DMS53 treated with DMSO at 0.1 percent for 48 hours (cell line): ENCODE results near the gene LCNL1.
A peak's percentile ranks its signal among the peaks of the same experiment; 100 is the strongest.

Source experiments
- DNase-seq: peaks from one replicate; lab custom pipeline; 2025; ENCODE audit not compliant: unreplicated experiment; lab: John Stamatoyannopoulos, UW

The LCNL1 gene

DNA sequence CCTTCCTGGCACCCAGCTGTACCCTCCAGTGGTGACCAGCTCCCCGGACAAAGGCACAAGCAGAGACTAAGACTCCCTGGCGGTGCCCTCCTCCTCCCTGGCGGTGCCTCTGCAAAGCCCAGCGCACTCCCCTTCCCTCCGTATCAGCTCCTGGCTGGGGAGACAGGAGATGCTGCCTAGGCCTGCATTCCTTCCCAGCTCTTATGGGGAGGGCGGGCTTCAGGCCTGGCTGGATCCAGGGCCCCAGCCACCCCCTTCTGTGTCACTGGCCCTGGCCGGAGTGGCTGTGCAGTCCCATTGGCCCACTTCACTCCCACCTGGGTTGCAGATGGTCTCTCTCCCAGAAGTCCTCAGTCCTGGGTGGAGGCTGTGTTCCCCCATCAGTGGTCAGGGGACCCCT is 24.3 kb upstream of the LCNL1 start:
- DNase-seq = no peak

DNA sequence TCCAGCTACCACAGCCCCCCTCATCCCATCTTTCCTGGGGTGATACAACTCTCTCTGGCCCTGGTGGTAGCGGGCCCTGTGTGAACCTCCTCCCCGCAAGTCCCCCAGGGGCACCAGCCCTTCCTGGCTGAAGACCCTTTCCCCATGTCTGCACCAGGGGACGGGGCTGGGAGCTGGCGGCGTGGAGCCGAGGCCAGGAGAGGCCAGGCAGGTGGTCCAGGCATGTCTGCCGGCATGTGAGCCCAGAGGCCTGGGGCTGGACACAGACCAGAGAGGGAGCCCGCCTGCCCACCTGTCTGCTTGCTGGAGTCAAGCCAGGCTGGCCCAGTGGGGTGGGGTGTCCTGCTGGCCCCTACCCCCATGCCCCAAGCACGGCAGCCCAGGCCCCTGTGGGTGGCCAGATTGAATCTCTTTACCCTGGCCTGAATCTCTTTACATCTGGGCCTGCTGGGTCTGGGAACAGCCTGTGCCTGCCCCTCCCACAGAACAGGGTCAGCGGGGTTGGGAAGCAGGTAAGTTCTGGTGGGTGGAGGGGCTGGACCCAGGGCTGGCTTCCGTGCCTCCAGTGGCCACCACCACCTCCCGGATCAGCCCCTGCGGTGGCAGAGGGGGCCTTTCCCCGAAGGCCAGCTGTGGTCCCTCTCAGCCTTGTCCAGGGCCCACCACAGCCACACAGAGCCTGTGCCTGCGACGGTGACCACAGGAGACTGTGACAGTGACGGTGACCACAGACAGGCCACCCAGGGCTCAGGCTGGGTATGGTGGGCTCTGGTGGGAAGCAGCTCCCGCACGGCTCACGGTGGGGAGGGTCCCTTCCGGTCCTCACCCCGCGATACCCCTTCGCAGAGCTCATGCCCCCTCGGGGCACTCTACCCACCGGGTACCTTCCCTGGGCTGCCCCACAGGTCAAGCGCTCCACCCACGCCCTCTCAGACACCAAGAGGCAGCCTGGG is 23.6 kb upstream of the LCNL1 start:
- DNase-seq = no peak

DNA sequence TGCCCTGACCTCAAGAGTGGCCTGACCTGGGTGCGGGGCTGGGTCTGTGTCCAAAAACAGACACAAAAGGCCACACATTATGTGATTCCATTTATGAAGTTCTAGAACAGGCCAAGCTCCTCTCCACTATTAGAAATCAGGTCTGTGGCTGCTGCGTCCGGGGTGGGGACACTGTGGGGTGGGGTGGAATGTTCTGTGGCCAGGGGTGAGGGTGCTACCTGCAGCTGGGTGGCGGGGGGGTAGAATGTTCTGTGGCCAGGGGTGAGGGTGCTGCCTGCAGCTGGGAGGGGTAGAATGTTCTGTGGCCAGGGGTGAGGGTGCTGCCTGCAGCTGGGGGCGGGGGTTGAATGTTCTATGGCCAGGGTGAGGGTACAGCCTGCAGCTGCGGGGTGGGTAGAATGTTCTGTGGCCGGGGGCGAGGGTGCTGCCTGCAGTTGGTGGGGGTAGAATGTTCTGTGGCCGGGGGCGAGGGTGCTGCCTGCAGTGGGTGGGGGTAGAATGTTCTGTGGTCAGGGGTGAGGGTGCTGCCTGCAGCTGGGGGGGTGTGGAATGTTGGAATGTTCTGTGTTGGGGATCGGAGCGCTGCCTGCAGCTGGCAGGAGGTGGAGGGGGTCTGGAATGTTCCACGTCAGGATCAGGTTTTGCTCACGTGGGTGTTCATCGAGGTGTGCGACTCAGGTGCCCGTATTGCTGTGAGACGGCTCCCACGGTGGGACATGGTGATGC is 22.4 kb upstream of the LCNL1 start:
- no peak for DNase-seq

DNA sequence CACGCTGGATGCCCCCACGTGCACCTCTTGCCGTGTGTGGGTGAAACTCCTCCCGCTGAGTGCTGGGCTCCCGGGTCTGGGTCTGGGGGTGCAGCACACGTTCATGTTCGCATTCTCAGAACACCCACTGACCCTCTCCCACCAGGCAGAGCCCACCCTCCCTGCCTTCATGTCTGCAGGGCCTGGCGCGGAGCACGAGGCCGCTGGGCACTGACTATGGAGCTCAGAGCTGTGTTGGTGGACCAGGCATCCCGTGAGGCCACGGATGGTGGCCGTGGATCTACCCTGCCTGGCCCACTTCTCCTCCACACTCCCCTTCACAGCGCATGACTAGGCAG is 21.9 kb upstream of the LCNL1 start:
- no peak for DNase-seq

DNA sequence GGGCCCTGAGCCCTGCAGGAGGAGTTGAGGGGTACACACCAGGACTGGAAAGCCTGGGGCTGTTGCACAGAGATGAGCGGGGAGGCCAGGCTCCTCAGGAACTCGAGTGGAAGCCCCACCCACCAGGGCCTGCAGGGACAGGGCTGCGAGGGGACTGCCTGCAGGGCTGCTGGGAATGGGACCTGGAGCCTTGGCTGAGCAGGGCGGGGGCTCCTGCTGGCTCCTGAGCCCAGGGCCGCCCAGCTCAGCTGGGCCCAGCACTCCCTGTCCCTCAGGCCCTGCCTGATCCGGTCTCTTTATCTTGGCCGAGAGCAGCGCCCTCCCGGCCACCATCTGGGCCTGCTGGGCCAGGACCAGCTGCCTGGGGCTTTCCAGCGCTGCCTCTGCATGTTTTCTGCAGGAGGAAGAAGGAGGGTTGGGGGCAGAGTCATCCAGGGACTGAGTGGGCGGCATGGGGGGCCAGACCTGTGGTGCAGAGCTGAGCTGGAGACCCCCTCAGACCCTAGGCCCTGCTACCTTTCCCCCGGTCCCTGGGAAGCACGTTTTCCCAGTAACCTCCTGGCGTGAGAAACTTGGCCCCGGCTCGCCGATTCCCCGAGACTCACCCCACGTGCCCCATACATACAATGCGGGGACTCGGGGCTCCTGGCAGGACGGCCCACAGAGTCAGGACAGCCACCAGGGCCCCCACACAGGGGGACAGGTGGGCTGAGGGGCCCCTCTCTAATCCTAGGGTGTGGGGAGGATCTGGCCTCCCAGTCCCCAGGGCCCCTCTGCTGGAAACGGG is 21.3 kb upstream of the LCNL1 start:
- no peak for DNase-seq

DNA sequence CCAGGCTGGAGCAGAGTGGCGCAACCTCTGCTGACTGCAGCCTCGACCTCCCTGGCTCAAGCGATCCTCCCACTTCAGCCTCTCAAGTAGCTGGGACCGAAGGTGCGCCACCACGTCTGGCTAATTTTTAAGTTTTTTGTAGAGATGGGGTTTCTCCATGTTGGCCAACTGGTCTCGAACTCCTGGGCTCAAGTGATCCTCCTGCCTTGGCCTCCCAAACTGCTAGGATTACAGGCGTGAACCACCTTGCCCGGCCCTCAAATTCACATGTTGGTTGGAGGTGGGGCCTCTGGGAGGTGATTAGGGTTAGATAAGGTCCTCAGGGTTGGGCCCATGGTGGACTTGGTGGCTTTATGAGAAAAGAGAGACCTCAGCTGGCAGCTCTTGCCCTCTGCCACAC is 20.6 kb upstream of the LCNL1 start:
- no peak for DNase-seq

DNA sequence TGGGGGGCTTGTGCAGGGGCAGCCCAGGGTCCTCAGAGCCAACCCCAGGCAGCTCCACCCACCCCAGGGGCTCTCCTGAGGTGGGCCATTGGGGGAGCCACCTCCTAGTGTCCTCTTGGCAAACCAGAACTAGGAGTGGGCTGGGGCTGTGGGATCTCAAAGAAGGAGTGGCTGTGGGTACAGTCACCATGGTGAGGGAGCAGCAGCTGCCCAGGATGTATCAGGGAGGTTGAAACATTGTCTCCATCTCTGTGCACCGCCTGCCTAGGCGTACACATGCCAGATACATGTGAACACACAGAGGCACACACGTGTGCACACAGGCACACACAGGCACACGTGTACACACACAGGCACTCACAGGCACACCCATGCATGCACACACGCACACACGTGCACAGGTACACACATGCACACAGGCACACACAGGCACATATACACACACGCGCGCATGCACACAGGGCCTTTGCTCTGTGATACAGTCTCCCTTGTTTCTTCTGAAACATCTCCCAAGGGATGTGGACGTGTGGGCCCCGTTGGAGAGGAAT is 20.0 kb upstream of the LCNL1 start:
- no peak for DNase-seq

DNA sequence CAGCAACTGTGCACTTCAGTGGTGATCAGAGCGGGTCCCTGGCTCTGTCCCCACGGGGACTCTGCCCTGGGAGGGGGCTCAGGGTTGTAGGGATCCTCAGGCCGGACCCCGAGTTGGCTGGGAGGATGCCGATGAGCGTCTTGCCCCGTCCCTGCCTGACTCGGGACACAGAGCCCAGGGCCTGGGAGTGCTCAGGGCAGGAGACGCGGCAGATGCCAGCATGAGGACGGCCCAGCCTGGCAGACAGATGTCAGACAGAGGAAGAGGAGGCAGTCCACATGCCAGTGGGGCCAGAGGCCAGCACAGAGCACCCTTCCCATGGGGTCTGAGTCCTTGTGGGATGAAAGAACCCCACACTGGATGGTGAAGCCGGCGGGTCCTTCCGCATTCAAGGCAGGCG is 19.5 kb upstream of the LCNL1 start:
- DNase-seq = no peak

DNA sequence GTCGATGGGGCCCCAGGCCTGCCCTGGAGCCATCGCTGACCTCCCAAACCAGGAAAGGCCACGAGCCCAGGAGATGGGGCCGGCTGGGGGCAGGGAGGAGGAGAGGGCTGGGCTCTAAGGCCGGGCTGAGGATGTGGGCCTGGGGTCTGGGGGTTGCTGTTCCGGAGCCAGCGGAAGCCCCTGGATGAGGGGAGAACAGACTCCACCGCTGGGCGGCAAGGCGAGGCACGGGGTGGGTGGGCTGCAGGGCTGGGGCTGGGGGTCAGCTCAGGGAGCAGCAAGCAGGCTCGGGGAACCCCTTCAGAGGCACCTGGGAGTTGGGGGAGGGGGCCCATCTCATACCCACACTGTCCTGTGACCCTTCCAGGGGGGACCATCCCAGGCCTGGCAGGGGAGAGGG is 19.0 kb upstream of the LCNL1 start:
- no peak for DNase-seq

DNA sequence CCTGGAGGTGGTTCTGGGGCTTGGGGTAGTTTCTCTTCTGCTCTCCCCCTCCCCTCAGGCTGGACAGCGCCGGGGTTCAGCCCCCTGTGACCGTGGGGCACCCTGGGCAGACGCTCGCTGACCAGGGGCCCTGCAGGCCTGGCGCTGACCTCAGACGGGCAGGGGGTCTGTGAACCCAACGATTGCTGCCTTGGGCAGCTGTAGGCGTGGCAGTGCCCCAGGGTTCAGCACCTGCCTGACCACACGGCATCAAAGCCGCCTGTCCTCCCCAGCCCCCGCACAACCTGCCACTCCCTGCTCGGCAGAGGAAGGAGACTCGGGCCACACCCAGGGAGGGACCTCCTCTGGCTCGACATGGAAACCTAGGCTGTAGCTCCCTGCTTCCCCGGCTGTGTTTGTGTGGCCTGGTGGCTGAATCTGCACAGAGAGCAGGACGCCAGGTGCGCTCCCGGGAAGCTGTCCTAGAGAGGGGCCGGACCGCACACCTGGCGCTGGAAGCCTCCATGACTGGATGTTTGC is 18.6 kb upstream of the LCNL1 start:
- DNase-seq = peak; percentile 52

DNA sequence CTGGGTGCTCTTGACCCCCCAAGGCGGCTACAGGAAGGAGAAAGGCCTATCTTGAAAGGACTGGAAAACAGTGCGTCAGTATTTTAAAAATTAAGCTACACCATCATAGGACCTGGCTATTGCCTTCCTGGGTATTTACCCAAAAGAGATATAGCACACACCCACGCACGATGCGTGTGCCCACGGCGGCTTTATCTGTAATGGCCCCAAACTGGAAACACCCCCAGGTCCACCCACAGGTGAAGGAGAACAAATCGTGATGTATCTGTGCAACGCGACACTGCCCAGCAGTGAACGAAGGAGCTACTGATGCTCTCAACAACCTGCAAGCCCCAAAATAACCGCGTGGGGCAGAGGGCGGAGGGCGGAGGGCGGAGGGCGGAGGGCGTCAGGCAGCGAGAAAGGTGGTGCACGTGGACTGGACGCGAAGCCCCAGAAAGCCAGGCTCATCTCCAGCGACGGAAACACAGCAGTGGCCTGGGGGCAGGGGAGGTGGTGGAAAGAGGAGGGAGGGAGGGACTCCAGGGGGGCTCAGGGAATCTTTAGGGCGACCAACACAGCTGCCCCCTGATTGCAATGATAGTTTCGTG is 17.9 kb upstream of the LCNL1 start:
- DNase-seq = no peak

DNA sequence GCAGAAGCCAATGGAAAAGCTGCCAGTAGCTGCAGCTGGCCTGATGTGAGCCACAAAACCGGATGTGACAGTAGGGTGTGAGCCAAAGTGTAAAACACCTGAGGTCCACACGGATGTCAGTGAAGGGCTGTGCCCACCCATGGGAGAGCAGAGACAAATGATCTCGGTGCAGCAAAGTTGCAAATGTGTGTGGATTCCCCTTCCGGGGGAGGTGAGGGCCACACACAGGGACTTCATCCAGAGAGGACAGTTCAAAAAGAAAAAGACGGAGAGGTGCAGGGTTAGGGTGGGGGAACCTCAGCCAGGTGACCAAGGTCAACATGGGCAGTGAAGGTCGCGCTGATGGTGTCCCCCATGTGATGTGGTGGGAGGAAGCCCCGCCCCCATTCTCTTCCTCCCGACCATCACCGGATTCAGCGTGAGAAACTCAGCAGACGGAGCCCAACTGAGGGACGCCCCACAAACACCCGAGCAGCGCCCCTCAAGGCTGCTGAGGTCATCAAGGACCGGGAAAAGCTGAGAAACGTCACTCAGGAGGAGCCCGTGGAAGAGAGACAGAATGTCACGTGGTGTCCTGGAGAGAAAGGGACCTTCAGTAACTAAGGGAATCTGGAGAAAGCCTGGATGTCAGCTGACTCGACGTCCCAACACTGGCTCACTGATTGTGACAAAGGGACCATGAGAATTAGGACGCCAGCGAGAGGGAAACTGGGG is 16.9 kb upstream of the LCNL1 start:
- DNase-seq = no peak

DNA sequence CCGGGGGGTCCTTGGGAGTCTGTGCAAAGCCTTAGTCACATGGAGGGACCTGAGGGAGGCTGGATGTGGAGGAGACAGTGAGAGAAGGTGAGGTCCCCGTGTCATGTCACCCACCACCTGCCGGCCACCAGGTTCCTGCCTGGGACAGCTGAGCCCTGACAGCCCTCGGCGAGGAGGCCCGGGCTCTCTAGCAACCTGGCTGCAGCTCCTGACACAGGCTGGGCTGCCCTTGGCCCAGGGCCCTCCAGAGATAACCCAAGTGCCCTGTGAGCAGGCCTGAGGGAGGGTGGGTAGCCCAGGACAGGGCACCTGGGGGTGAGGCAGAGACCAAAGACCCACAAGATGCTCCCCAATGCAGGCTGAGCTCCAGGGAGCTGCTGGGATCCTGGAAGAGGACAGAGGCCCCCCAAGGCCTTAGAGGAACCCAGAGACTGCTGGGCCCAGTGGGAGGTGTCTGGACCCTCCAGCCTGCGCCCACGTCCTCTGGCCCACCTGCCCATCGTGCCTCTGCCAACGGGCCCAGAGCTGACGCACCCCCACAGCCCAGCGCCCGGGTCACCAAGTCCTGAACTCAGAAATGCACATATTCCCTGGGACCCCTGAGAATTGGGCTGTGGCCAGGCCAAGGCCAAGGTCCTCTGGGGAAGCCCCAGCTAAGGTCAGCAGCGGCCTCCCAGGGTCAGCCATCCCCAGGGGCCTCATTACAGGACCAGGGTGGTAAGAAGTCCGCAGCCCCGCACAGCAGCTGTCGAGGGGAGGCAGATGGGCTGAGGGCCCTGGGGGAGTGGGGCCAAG is 14.3 kb upstream of the LCNL1 start:
- DNase-seq = no peak

DNA sequence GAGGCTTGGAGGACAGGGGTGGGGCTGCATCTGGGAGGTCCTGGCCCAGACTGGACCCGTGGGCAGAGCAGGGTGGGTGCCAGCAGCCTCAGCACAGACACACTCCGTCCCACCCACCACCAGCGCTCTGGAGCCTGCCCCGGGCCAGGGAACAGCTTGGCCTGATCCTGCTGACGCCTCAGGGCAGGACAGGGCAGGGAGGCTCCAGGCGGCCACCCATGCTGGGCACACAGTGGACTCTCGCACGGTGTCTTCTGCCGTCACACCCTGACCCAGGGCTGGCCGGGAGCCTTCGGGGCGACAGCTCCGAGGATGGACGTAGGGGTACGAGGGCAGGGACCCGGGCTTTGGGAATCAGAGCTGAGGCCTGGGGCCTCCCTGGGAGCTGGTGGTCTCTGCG is 13.6 kb upstream of the LCNL1 start:
- DNase-seq = no peak

DNA sequence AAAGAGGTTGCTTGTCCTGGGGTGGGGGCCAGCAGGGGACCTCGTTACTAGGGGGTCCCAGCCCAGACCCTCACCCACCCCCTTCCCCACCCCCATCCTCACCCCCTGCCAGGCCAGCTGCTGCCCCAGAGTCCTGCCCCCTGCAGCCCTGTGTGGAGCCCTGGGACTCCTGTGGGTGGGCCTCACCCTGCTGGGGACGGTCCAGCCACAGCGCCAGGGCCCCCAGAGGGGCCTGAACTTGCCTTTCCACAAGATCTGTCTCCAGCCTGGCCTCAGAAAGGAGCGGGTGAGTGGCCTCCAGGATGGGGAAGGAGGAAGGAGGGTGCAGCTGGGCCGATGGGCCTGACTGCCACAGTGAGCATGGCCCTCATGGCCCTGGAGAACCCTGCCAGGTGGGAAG is 13.0 kb upstream of the LCNL1 start:
- no peak for DNase-seq

DNA sequence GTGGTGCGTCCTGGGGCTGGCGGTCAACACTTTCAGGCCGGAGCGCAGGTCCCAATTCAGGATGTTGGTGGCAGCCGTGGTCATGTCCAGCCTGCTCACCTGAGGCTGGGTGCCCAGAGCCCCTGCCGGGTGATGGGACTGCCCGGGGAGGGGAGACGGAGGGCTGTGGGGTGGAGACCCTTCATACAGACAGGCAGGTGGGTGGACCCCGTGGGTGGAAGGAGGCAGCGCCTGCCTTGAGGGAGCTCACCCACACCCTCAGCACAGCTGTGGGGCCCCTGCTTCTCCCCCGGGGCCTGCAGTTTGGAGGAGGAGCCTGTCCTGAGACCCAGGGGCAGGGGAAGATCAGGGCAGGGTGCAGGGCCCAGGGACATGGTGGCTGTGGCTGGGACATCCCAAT is 12.4 kb upstream of the LCNL1 start:
- no peak for DNase-seq

DNA sequence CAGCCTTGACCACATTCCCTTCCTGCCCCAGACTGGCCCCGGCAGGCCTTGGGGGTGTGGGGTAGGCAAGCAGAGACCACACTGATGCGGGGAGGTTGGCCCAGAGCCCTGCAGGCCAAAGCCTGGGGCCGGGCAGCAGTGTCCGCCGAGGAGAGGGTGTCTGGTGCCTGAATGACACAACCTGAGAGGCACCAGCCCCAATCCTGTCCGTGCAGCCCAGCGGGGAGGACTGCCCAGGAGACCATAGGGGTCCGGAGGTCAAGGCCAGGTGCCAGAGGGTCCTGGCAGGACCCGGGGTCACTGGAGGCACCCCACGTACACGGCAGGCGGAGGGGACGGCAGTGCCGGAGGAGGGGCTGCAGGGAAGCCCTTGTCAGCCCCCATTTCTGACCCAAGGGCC is 11.0 kb upstream of the LCNL1 start:
- no peak for DNase-seq

DNA sequence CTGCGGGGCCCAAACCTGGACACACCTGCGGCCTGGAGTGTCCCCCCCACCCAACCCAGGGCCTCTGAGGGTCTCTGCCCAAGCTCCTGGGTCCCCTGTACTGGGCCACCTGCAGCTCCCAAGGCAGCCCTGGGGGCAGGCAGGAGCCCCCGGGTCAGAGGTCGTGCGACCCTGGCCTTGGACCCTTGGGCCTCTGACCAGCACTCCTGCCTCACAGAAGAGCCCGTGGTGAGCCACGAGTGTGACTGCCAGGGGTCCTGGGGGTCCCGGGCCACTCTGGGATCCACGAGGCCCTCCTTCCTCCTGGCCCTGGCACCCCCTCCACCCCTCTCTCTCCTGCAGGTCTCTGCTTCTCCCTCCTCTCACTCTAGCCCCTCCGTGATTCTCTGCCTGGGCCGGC is 10.5 kb upstream of the LCNL1 start:
- no peak for DNase-seq

DNA sequence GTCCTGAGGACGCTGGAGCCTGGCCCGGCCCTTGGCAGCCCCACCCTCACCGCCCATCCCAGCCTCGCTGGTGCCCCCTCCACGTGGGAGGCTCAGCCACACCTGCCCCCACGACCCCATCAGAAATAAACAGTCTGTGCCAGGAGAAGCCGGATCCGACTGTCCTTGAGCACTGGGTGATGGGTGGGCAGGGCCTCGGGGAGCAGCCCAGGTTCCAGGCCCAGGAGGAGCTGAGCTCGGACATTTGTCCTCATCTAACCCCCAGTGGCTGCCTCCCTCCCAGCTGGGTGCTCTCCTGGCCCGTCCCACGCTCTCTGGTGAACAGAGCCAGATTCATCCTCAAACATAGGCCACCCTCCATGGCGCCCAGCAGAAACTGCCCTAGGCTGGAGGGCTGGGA is 10.1 kb upstream of the LCNL1 start:
- DNase-seq = no peak
